Measurements from ENCODE around the gene MMP17.

The MMP17 gene

GRCh38 chr12:131896080-131896810, 68.1 kb downstream of the MMP17 start:
- DNase-seq, result peak; percentile 75

GRCh38 chr12:131896811-131897270, 68.6 kb downstream of the MMP17 start:
- DNase-seq, result no peak

GRCh38 chr12:131897276-131897675, 69.1 kb downstream of the MMP17 start:
- no peak for DNase-seq

GRCh38 chr12:131897875-131898274, 69.7 kb downstream of the MMP17 start:
- DNase-seq, result no peak

GRCh38 chr12:131900397-131900796, 72.2 kb downstream of the MMP17 start:
- no peak for DNase-seq

Data from activated CD4-positive, alpha-beta T cell treated with anti-CD3 and anti-CD28 coated beads for 48 hours (primary cell).